Measurements from ENCODE around the gene OGFR. TPM values are rescaled to one million over a fixed set of nuclear protein-coding genes. Genes with fewer than 3 reads are reported as not detected.

The OGFR gene
- total and polyA plus RNA-seq, 2 experiments from 2014 or later = 9.6 to 50.6 TPM

- peak; percentile 43 for ATAC-seq
Measured at GRCh38 chr20:62840244-62841197, 35.9 kb downstream of the OGFR start.

GRCh38 chr20:62841705-62842212 is 37.1 kb downstream of the OGFR start:
- Mint-ChIP-seq H3K9me3 (no peaks in the 10 kb centered on the region; the same call in 2 of the 3 replicates), H3K27me3 (ENCODE audit: insufficient read depth, low read depth, poor library complexity) (peaks cover 17% of the 10 kb centered on the region), H3K4me3 (no peak overlapping the region), H3K27ac (no peak overlapping the region), H3K4me1 (peaks cover 14% of the 10 kb centered on the region), H3K36me3 (ENCODE audit: low read depth) (peaks cover 41% of the 10 kb centered on the region)
- Histone ChIP-seq H3K27me3 (ENCODE audit: insufficient read depth) (no peaks in the 10 kb centered on the region), H3K27ac (ENCODE audit: low read depth) (no peak overlapping the region), H2AFZ (no peak overlapping the region), H4K20me1 (replicated peaks; ENCODE audit: insufficient read depth) (no peaks in the 10 kb centered on the region), H3K4me1 (ENCODE audit: insufficient read depth) (0 out of 2 replicates have a peak, but pooled peaks cover 4% of the 10 kb centered on the region), H3K4me2 (no peak overlapping the region), H3K9me2 (ENCODE audit: insufficient read depth) (no peaks in the 10 kb centered on the region), H3K4me3 (no peak overlapping the region), H3F3A (replicated peaks; ENCODE audit: low read depth) (0 out of 2 replicates have a peak, but pooled peaks cover 7% of the 10 kb centered on the region), H3K79me2 (replicated peaks; ENCODE audit: insufficient read depth) (no peaks in the 10 kb centered on the region), H3K36me3 (ENCODE audit: insufficient read depth) (peaks cover 8% of the 10 kb centered on the region; the same call in 1 of the 2 replicates)
- ATAC-seq = no peak
- DNase-seq (ENCODE audit: low spot score) = no peak
- no peak for TF ChIP-seq STAT1 (IDR thresholded peaks at IDR 0.05; ENCODE audit: unreplicated experiment)
- no peak for TF ChIP-seq POLR2AphosphoS5 (IDR thresholded peaks at IDR 0.05; ENCODE audit: low read depth)
- no peak for TF ChIP-seq JUNB (IDR thresholded peaks at IDR 0.05; ENCODE audit: unreplicated experiment)
- TF ChIP-seq ZNF114 (CRISPR knock-in tag; IDR thresholded peaks at IDR 0.05) = no peak
- TF ChIP-seq CTCF (conservative IDR thresholded peaks at IDR 0.05; ENCODE audit: low read depth in 2 of 2) = no peak
- TF ChIP-seq CREB1 (CRISPR knock-in tag; IDR thresholded peaks at IDR 0.05; ENCODE audit: low read depth) = no peak
- TF ChIP-seq EZH2 (IDR thresholded peaks at IDR 0.05; ENCODE audit: low read depth, unreplicated experiment) = no peak
- no peak for TF ChIP-seq EZH2phosphoT487 (IDR thresholded peaks at IDR 0.05; ENCODE audit: unreplicated experiment)

More at GRCh38 chr20:62840244-62841197, 35.9 kb downstream of the OGFR start:
- peaks cover 23% of the 10 kb centered on the region for H3K4me1 Mint-ChIP-seq
- Histone ChIP-seq H3K4me1 (ENCODE audit: insufficient read depth) (0 out of 2 replicates have a peak, but pooled peaks cover 4% of the 10 kb centered on the region), H4K20me1 (replicated peaks; ENCODE audit: insufficient read depth) (no peaks in the 10 kb centered on the region), H3K27me3 (ENCODE audit: insufficient read depth) (no peaks in the 10 kb centered on the region), H2AFZ (no peak overlapping the region), H3F3A (replicated peaks; ENCODE audit: low read depth) (0 out of 2 replicates have a peak, but pooled peaks cover 7% of the 10 kb centered on the region), H3K4me3 (no peak overlapping the region), H3K27ac (ENCODE audit: low read depth) (no peak overlapping the region), H3K4me2 (no peak overlapping the region), H3K36me3 (ENCODE audit: insufficient read depth) (0 out of 2 replicates have a peak, but pooled peaks cover 7% of the 10 kb centered on the region), H3K79me2 (replicated peaks; ENCODE audit: insufficient read depth) (no peaks in the 10 kb centered on the region), H3K9me2 (ENCODE audit: insufficient read depth) (no peaks in the 10 kb centered on the region)
- no peak overlapping the region; the same call in 2 of the 3 replicates for H3K4me3 Mint-ChIP-seq
- peaks cover 37% of the 10 kb centered on the region for H3K36me3 Mint-ChIP-seq (ENCODE audit: low read depth)
- H3K9me3 Mint-ChIP-seq = no peaks in the 10 kb centered on the region; the same call in 2 of the 3 replicates
- H3K27ac Mint-ChIP-seq = no peak overlapping the region; the same call in 1 of the 2 replicates
- no peak for DNase-seq (ENCODE audit: low spot score)
- H3K27me3 Mint-ChIP-seq (ENCODE audit: insufficient read depth, low read depth, poor library complexity) = peaks cover 17% of the 10 kb centered on the region
- TF ChIP-seq EZH2 (IDR thresholded peaks at IDR 0.05; ENCODE audit: low read depth, unreplicated experiment) = no peak
- TF ChIP-seq REST (IDR thresholded peaks at IDR 0.05; ENCODE audit: unreplicated experiment) = no peak
- TF ChIP-seq STAT1 (IDR thresholded peaks at IDR 0.05; ENCODE audit: unreplicated experiment) = no peak
- no peak for TF ChIP-seq JUNB (IDR thresholded peaks at IDR 0.05; ENCODE audit: unreplicated experiment)
- no peak for TF ChIP-seq ZNF114 (CRISPR knock-in tag; IDR thresholded peaks at IDR 0.05)

All from GM23338 (cell line).